ENCODE data around the gene MAFG. TPM values are rescaled to one million over a fixed set of nuclear protein-coding genes. Genes with fewer than 3 reads are reported as not detected.
A peak's percentile ranks its signal among the peaks of the same experiment; 100 is the strongest.

The MAFG gene
- total and polyA plus RNA-seq, 9 of the 15 experiments (the other 6 are each of a cell fraction or from before 2014, with no cell fraction given): 1.1 to 58.1 (median 24.9) TPM

- TF ChIP-seq FOSL1 (tag; conservative IDR thresholded peaks at IDR 0.05): peak; percentile 89
Measured at GRCh38 chr17:81898029-81898866, 29.3 kb downstream of the MAFG start (continued).

- Histone ChIP-seq H3K79me2 (ENCODE audit: control insufficient read depth, insufficient read depth, low read length) (peaks cover 40% of the 10 kb centered on the region), H3K9me3 (replicated peaks; ENCODE audit: control insufficient read depth, insufficient read depth, low read depth, low read length) (no peaks in the 10 kb centered on the region), H4K20me1 (replicated peaks; ENCODE audit: control insufficient read depth, insufficient read depth, low read length) (0 out of 2 replicates have a peak, but pooled peaks cover 9% of the 10 kb centered on the region), H3K36me3 (ENCODE audit: control insufficient read depth, insufficient read depth, low read length) (peaks cover 66% of the 10 kb centered on the region; the same call in 2 of the 3 replicates), H3K4me1 (replicated peaks in 1 of 2; ENCODE audit: control insufficient read depth in 2 of 2, insufficient read depth in 2 of 2, low read length in 2 of 2) (peaks cover 4 to 39% of the 10 kb centered on the region in 2 experiments; a peak in 4 of 5 replicates), H3K9me1 (ENCODE audit: control insufficient read depth, insufficient read depth, low read length) (peaks cover 3% of the 10 kb centered on the region), H3K9ac (ENCODE audit: insufficient read depth in 1 of 2, low read depth in 2 of 2, low read length in 2 of 2) (no peak overlapping the region), H3K4me2 (ENCODE audit: insufficient read depth, low read length) (no peak overlapping the region), H3K27ac (ENCODE audit: extremely low read depth, low read depth, low read length) (no peak overlapping the region), H2AFZ (ENCODE audit: low read depth, low read length) (no peak overlapping the region), H3K27me3 (ENCODE audit: control insufficient read depth in 2 of 2, insufficient read depth in 2 of 2, low read length in 2 of 2) (no peaks in the 10 kb centered on the region), H3K4me3 (no peak overlapping the region)
- ATAC-seq: no peak
- ChIA-PET CTCF (ENCODE audit: low intra/inter-chr PET ratio) (no interaction called here), POLR2A (no interaction called here)
- no peak for DNase-seq (ENCODE audit: extremely low read depth in 1 of 4, low spot score in 3 of 4)
- WGBS (ENCODE audit: insufficient coverage, low coverage, missing lambda C conversion rate): 83% methylated on average over 11 of the region's 11 CpGs
- FAIRE-seq: no peak
- BruUV-seq (replicated peaks): no TSS peak
- intact Hi-C loops (cut with micrococcal nuclease) (no loop called here), in situ Hi-C loops (cut with MboI) (no loop called here)
- TF ChIP-seq POLR2G (IDR thresholded peaks at IDR 0.05; ENCODE audit: low read depth, low read length) (0 out of 2 replicates have a peak, but pooled peaks have one; percentile 22), ZBTB1 (CRISPR knock-in tag; IDR thresholded peaks at IDR 0.05; ENCODE audit: borderline replicate concordance, low read depth) (no peak)
Measured at GRCh38 chr17:81895400-81895799, 32.1 kb downstream of the MAFG start.
